ENCODE data around the gene LRRIQ3. TPM values are rescaled to one million over a fixed set of nuclear protein-coding genes. Genes with fewer than 3 reads are reported as not detected.
A peak's percentile ranks its signal among the peaks of the same experiment; 100 is the strongest.
"Not testable (repeated sequence)": the region's sequence is repeated elsewhere in the genome, so short reads cannot be mapped to it uniquely, and the experiment has no call there.

LRRIQ3 gene
- total RNA-seq, 1 experiment from 2014 or later, result 0.67 TPM

- no peaks in the 10 kb centered on the region for H3K9me2 ChIP-seq (replicated peaks; ENCODE audit: insufficient read depth, low read length)
- DNase-seq, result no peak
- no peaks in the 10 kb centered on the region for H3K9me3 ChIP-seq (ENCODE audit: low read length)
- H3K27ac ChIP-seq (ENCODE audit: low read length), result no peak overlapping the region
- no peak overlapping the region for H2AFZ ChIP-seq (ENCODE audit: low read length)
- H4K20me1 ChIP-seq (ENCODE audit: insufficient read depth, low read depth, low read length), result no peaks in the 10 kb centered on the region
- H3K9ac ChIP-seq (ENCODE audit: low read length), result no peak overlapping the region
- H3K4me2 ChIP-seq (ENCODE audit: low read depth, low read length, poor library complexity, severe bottlenecking), result no peak overlapping the region
- no peaks in the 10 kb centered on the region for H3K27me3 ChIP-seq (ENCODE audit: low read length)
- H3K79me2 ChIP-seq (ENCODE audit: low read length), result no peaks in the 10 kb centered on the region
- no peak overlapping the region for H3K4me3 ChIP-seq (ENCODE audit: low read length)
- H3K36me3 ChIP-seq (ENCODE audit: insufficient read depth, low read length), result no peaks in the 10 kb centered on the region
- H3K4me1 ChIP-seq (ENCODE audit: low read length), result no peaks in the 10 kb centered on the region
Measured at GRCh38 chr1:74222701-74223100, 24.7 kb upstream of the LRRIQ3 start.

GRCh38 chr1:74215229-74215628 lies 17.3 kb upstream of the LRRIQ3 start:
- Histone ChIP-seq H3K79me2 (ENCODE audit: low read length) (no peaks in the 10 kb centered on the region), H2AFZ (ENCODE audit: low read length) (no peak overlapping the region), H3K4me3 (ENCODE audit: low read length) (no peak overlapping the region), H3K9ac (ENCODE audit: low read length) (no peak overlapping the region), H3K4me2 (ENCODE audit: low read depth, low read length, poor library complexity, severe bottlenecking) (no peak overlapping the region), H3K9me2 (replicated peaks; ENCODE audit: insufficient read depth, low read length) (no peaks in the 10 kb centered on the region), H4K20me1 (ENCODE audit: insufficient read depth, low read depth, low read length) (no peaks in the 10 kb centered on the region), H3K27ac (ENCODE audit: low read length) (no peak overlapping the region), H3K36me3 (ENCODE audit: insufficient read depth, low read length) (no peaks in the 10 kb centered on the region), H3K9me3 (ENCODE audit: low read length) (no peaks in the 10 kb centered on the region), H3K27me3 (ENCODE audit: low read length) (no peaks in the 10 kb centered on the region), H3K4me1 (ENCODE audit: low read length) (no peaks in the 10 kb centered on the region)
- no peak for DNase-seq

- no peaks in the 10 kb centered on the region for H3K36me3 ChIP-seq (ENCODE audit: insufficient read depth, low read length)
- H3K27me3 ChIP-seq (ENCODE audit: low read length), result no peaks in the 10 kb centered on the region
- no peaks in the 10 kb centered on the region for H3K9me3 ChIP-seq (ENCODE audit: low read length)
- no peak overlapping the region for H3K9ac ChIP-seq (ENCODE audit: low read length)
- no peaks in the 10 kb centered on the region for H3K4me1 ChIP-seq (ENCODE audit: low read length)
- DNase-seq, result no peak
- H3K79me2 ChIP-seq (ENCODE audit: low read length), result no peaks in the 10 kb centered on the region
- no peak overlapping the region for H3K4me2 ChIP-seq (ENCODE audit: low read depth, low read length, poor library complexity, severe bottlenecking)
- no peaks in the 10 kb centered on the region for H3K9me2 ChIP-seq (replicated peaks; ENCODE audit: insufficient read depth, low read length)
- H4K20me1 ChIP-seq (ENCODE audit: insufficient read depth, low read depth, low read length), result no peaks in the 10 kb centered on the region
- no peak overlapping the region for H2AFZ ChIP-seq (ENCODE audit: low read length)
- no peak overlapping the region for H3K27ac ChIP-seq (ENCODE audit: low read length)
- no peak overlapping the region for H3K4me3 ChIP-seq (ENCODE audit: low read length)
Measured at GRCh38 chr1:74205266-74205665, 7.3 kb upstream of the LRRIQ3 start.

- Histone ChIP-seq H3K9me3 (ENCODE audit: low read length) (no peaks in the 10 kb centered on the region), H3K79me2 (ENCODE audit: low read length) (no peaks in the 10 kb centered on the region), H4K20me1 (ENCODE audit: insufficient read depth, low read depth, low read length) (no peaks in the 10 kb centered on the region), H3K27me3 (ENCODE audit: low read length) (no peaks in the 10 kb centered on the region), H2AFZ (ENCODE audit: low read length) (peak overlapping the region; percentile 86; the same call in 1 of the 2 replicates), H3K4me2 (ENCODE audit: low read depth, low read length, poor library complexity, severe bottlenecking) (peak overlapping the region; percentile 90), H3K9me2 (replicated peaks; ENCODE audit: insufficient read depth, low read length) (no peaks in the 10 kb centered on the region), H3K36me3 (ENCODE audit: insufficient read depth, low read length) (no peaks in the 10 kb centered on the region), H3K4me3 (ENCODE audit: low read length) (peak overlapping the region; percentile 73), H3K4me1 (ENCODE audit: low read length) (peaks cover 18% of the 10 kb centered on the region), H3K9ac (ENCODE audit: low read length) (no peak overlapping the region), H3K27ac (ENCODE audit: low read length) (no peak overlapping the region)
- DNase-seq, result no peak
Measured at GRCh38 chr1:74199504-74199903, 1.5 kb upstream of the LRRIQ3 start.

GRCh38 chr1:74197255-74197654 lies 721 bp downstream of the LRRIQ3 start:
- H3K4me1 ChIP-seq (ENCODE audit: low read length), result peaks cover 18% of the 10 kb centered on the region
- no peaks in the 10 kb centered on the region for H4K20me1 ChIP-seq (ENCODE audit: insufficient read depth, low read depth, low read length)
- no peaks in the 10 kb centered on the region for H3K79me2 ChIP-seq (ENCODE audit: low read length)
- H3K27ac ChIP-seq (ENCODE audit: low read length), result no peak overlapping the region
- peak overlapping the region; percentile 75 for H3K9ac ChIP-seq (ENCODE audit: low read length)
- H3K9me3 ChIP-seq (ENCODE audit: low read length), result no peaks in the 10 kb centered on the region
- peak overlapping the region; percentile 73 for H3K4me3 ChIP-seq (ENCODE audit: low read length)
- no peaks in the 10 kb centered on the region for H3K36me3 ChIP-seq (ENCODE audit: insufficient read depth, low read length)
- no peaks in the 10 kb centered on the region for H3K27me3 ChIP-seq (ENCODE audit: low read length)
- peak overlapping the region; percentile 89; the same call in 1 of the 2 replicates for H2AFZ ChIP-seq (ENCODE audit: low read length)
- H3K9me2 ChIP-seq (replicated peaks; ENCODE audit: insufficient read depth, low read length), result no peaks in the 10 kb centered on the region
- peak overlapping the region; percentile 90 for H3K4me2 ChIP-seq (ENCODE audit: low read depth, low read length, poor library complexity, severe bottlenecking)
- DNase-seq, result no peak

- H3K4me1 ChIP-seq (ENCODE audit: low read length), result peaks cover 18% of the 10 kb centered on the region
- no peaks in the 10 kb centered on the region for H3K9me2 ChIP-seq (replicated peaks; ENCODE audit: insufficient read depth, low read length)
- H3K27ac ChIP-seq (ENCODE audit: low read length), result no peak overlapping the region
- no peaks in the 10 kb centered on the region for H3K9me3 ChIP-seq (ENCODE audit: low read length)
- H3K9ac ChIP-seq (ENCODE audit: low read length), result no peak overlapping the region
- no peaks in the 10 kb centered on the region for H4K20me1 ChIP-seq (ENCODE audit: insufficient read depth, low read depth, low read length)
- DNase-seq, result no peak
- no peaks in the 10 kb centered on the region for H3K27me3 ChIP-seq (ENCODE audit: low read length)
- H3K79me2 ChIP-seq (ENCODE audit: low read length), result no peaks in the 10 kb centered on the region
- H3K36me3 ChIP-seq (ENCODE audit: insufficient read depth, low read length), result no peaks in the 10 kb centered on the region
- H3K4me2 ChIP-seq (ENCODE audit: low read depth, low read length, poor library complexity, severe bottlenecking), result no peak overlapping the region
- H2AFZ ChIP-seq (ENCODE audit: low read length), result no peak overlapping the region
- H3K4me3 ChIP-seq (ENCODE audit: low read length), result no peak overlapping the region
Measured at GRCh38 chr1:74195339-74195738, 2.6 kb downstream of the LRRIQ3 start.

GRCh38 chr1:74193908-74194307 lies 4.1 kb downstream of the LRRIQ3 start:
- Histone ChIP-seq H3K27me3 (ENCODE audit: low read length) (no peaks in the 10 kb centered on the region), H3K4me2 (ENCODE audit: low read depth, low read length, poor library complexity, severe bottlenecking) (no peak overlapping the region), H3K79me2 (ENCODE audit: low read length) (no peaks in the 10 kb centered on the region), H3K27ac (ENCODE audit: low read length) (no peak overlapping the region), H3K9me3 (ENCODE audit: low read length) (no peaks in the 10 kb centered on the region), H3K4me3 (ENCODE audit: low read length) (no peak overlapping the region), H3K4me1 (ENCODE audit: low read length) (peaks cover 10% of the 10 kb centered on the region), H3K9me2 (replicated peaks; ENCODE audit: insufficient read depth, low read length) (no peaks in the 10 kb centered on the region), H4K20me1 (ENCODE audit: insufficient read depth, low read depth, low read length) (no peaks in the 10 kb centered on the region), H2AFZ (ENCODE audit: low read length) (no peak overlapping the region), H3K9ac (ENCODE audit: low read length) (no peak overlapping the region), H3K36me3 (ENCODE audit: insufficient read depth, low read length) (no peaks in the 10 kb centered on the region)
- DNase-seq, result no peak

- Histone ChIP-seq H3K9ac (ENCODE audit: low read length) (no peak overlapping the region), H3K4me1 (ENCODE audit: low read length) (no peaks in the 10 kb centered on the region), H2AFZ (ENCODE audit: low read length) (no peak overlapping the region), H3K27me3 (ENCODE audit: low read length) (no peaks in the 10 kb centered on the region), H3K79me2 (ENCODE audit: low read length) (no peaks in the 10 kb centered on the region), H4K20me1 (ENCODE audit: insufficient read depth, low read depth, low read length) (no peaks in the 10 kb centered on the region), H3K27ac (ENCODE audit: low read length) (no peak overlapping the region), H3K9me2 (replicated peaks; ENCODE audit: insufficient read depth, low read length) (peaks cover 7% of the 10 kb centered on the region; the same call in 1 of the 2 replicates), H3K9me3 (ENCODE audit: low read length) (no peaks in the 10 kb centered on the region), H3K4me3 (ENCODE audit: low read length) (no peak overlapping the region), H3K4me2 (ENCODE audit: low read depth, low read length, poor library complexity, severe bottlenecking) (no peak overlapping the region), H3K36me3 (ENCODE audit: insufficient read depth, low read length) (no peaks in the 10 kb centered on the region)
- DNase-seq, result no peak
Measured at GRCh38 chr1:74180490-74180889, 17.5 kb downstream of the LRRIQ3 start.

GRCh38 chr1:74174423-74174822 lies 23.6 kb downstream of the LRRIQ3 start:
- H4K20me1 ChIP-seq (ENCODE audit: insufficient read depth, low read depth, low read length); H3K4me2 ChIP-seq (ENCODE audit: low read depth, low read length, poor library complexity, severe bottlenecking); H3K36me3 ChIP-seq (ENCODE audit: insufficient read depth, low read length); H3K9me3 ChIP-seq (ENCODE audit: low read length); H2AFZ ChIP-seq (ENCODE audit: low read length); H3K27ac ChIP-seq (ENCODE audit: low read length); H3K9me2 ChIP-seq (replicated peaks; ENCODE audit: insufficient read depth, low read length); H3K4me1 ChIP-seq (ENCODE audit: low read length); DNase-seq; H3K9ac ChIP-seq (ENCODE audit: low read length); H3K4me3 ChIP-seq (ENCODE audit: low read length); H3K79me2 ChIP-seq (ENCODE audit: low read length); H3K27me3 ChIP-seq (ENCODE audit: low read length): not testable (repeated sequence)
